HepG2 (cell line): ENCODE data around the gene PAK1.

Experiments used
- BRCA1 ChIP-seq: sonication (generic); formaldehyde crosslinking; IDR thresholded peaks from 2 replicates; pipeline ENCODE4 v1.4.0; 2020; ENCODE audit warnings: missing genetic modification reagents
- CTCF ChIP-seq: sonication (generic); formaldehyde crosslinking; IDR thresholded peaks from 2 replicates; pipeline ENCODE4 v1.5.0; 2020; ENCODE audit warnings: mild to moderate bottlenecking, missing genetic modification reagents, moderate library complexity
- EZH2 ChIP-seq: conservative IDR thresholded peaks from 2 replicates; pipeline ENCODE4 v1.6.1; 2012; ENCODE audit warnings: mild to moderate bottlenecking, low read depth, low read length, moderate library complexity
- NFIC ChIP-seq: IDR thresholded peaks from 2 replicates; pipeline ENCODE4 v1.6.1; 2012; ENCODE audit warnings: mild to moderate bottlenecking, low read length, inconsistent platforms
- POLR2A ChIP-seq, 2 experiments: IDR thresholded peaks; 2 replicates each; pipeline ENCODE4 v1.6.1; 2011; ENCODE audit warnings: low read depth in 2 of 2, low read length in 2 of 2, mild to moderate bottlenecking in 1 of 2, moderate library complexity in 1 of 2; ENCODE audit not compliant: insufficient read depth in 1 of 2
- REST ChIP-seq, 2 experiments: IDR thresholded peaks; 2 replicates each; pipeline ENCODE4 v1.6.1; 2011 to 2012; ENCODE audit warnings: low read length in 2 of 2, borderline replicate concordance in 1 of 2, low read depth in 1 of 2, mild to moderate bottlenecking in 1 of 2, moderate library complexity in 1 of 2
- TEAD2 ChIP-seq: sonication (generic); formaldehyde crosslinking; IDR thresholded peaks from 2 replicates; pipeline ENCODE4 v1.9.0; 2021; ENCODE audit warnings: missing genetic modification reagents
- TP53 ChIP-seq: sonication (generic); formaldehyde crosslinking; conservative IDR thresholded peaks from 2 replicates; pipeline ENCODE4 v1.4.0; 2020; ENCODE audit warnings: missing genetic modification reagents
- ZBED4 ChIP-seq: sonication (generic); formaldehyde crosslinking; IDR thresholded peaks from 2 replicates; pipeline ENCODE4 v1.4.0; 2020; ENCODE audit warnings: missing genetic modification reagents, borderline replicate concordance
- ZNF121 ChIP-seq: sonication (generic); formaldehyde crosslinking; IDR thresholded peaks from 2 replicates; pipeline ENCODE4 v1.5.0; 2020; ENCODE audit warnings: mild to moderate bottlenecking, missing genetic modification reagents
- ZNF274 ChIP-seq: sonication (generic); formaldehyde crosslinking; IDR thresholded peaks from 2 replicates; pipeline ENCODE4 v1.5.1; 2020; ENCODE audit warnings: mild to moderate bottlenecking, missing genetic modification reagents
- ZNF33B ChIP-seq: sonication (generic); formaldehyde crosslinking; IDR thresholded peaks from 2 replicates; pipeline ENCODE4 v1.5.1; 2020; ENCODE audit warnings: mild to moderate bottlenecking, missing genetic modification reagents
- ZNF556 ChIP-seq: sonication (generic); formaldehyde crosslinking; IDR thresholded peaks from 2 replicates; pipeline ENCODE4 v1.4.0; 2020; ENCODE audit warnings: mild to moderate bottlenecking, missing genetic modification reagents, borderline replicate concordance

GRCh38 chr11:77467993-77468392 lies 5.9 kb downstream of the PAK1 start:
- TF ChIP-seq TP53 (CRISPR knock-in tag) = no peak
- no peak for TF ChIP-seq POLR2A (IDR thresholded peaks at IDR 0.05; ENCODE audit: insufficient read depth in 1 of 2, low read depth in 2 of 2, low read length in 2 of 2)
- TF ChIP-seq ZNF121 = no peak
- no peak for TF ChIP-seq REST (IDR thresholded peaks at IDR 0.05; ENCODE audit: borderline replicate concordance in 1 of 2, low read depth in 1 of 2, low read length in 2 of 2)
- no peak for TF ChIP-seq ZNF274 (CRISPR knock-in tag)
- no peak for TF ChIP-seq TEAD2 (CRISPR knock-in tag)
- TF ChIP-seq ZNF33B (CRISPR knock-in tag) = no peak
- no peak for TF ChIP-seq CTCF (CRISPR knock-in tag)
- TF ChIP-seq ZBED4 (CRISPR knock-in tag) = no peak
- TF ChIP-seq BRCA1 (CRISPR knock-in tag) = no peak
- TF ChIP-seq EZH2 = no peak
- no peak for TF ChIP-seq NFIC
- TF ChIP-seq ZNF556 = no peak
